GM18505 (cell line): ENCODE results near the gene UBE2G2.

ENCODE experiments used
- ATAC-seq: cut with Tn5 transposase; IDR thresholded peaks from one replicate; pipeline ENCODE4 v1.9.1; 2021; ENCODE audit not compliant: unreplicated experiment
- POLR2A ChIP-seq: IDR thresholded peaks from 4 replicates; pipeline ENCODE4 v1.6.1; 2011; ENCODE audit warnings: borderline replicate concordance; ENCODE audit not compliant: insufficient read depth, insufficient read length; ENCODE audit errors: extremely low read depth

UBE2G2 gene

GRCh38 chr21:44779417-44780136 lies 22.0 kb downstream of the UBE2G2 start:
- no peak for TF ChIP-seq POLR2A
- ATAC-seq, result no peak

- ATAC-seq, result no peak
- no peak for TF ChIP-seq POLR2A
These were observed 22.6 kb downstream of the UBE2G2 start for GRCh38 chr21:44778983-44779382.

DNA sequence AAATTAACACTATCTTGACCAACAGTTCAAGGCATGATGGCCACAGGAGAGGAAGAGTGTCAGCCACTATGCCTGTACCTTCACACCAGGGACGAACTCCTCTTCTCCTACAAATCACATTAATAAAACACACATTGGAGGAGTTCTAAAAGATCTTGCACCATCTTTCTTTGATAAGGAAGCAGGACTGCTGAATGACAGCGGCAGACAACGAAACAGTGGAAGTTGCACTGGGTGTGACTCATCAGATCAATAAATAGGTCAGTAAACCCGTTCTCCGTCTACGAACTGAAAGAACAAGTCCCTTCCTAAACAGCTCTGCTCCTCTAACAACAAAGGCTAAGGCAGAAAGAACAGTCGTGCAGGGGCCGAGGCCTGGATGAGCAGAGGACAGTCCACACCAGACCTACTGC lies 23.1 kb downstream of the UBE2G2 start:
- no peak for TF ChIP-seq POLR2A
- no peak for ATAC-seq

- no peak for TF ChIP-seq POLR2A
- no peak for ATAC-seq
These were observed 23.5 kb downstream of the UBE2G2 start for GRCh38 chr21:44778094-44778493.

GRCh38 chr21:44774972-44775371 lies 26.6 kb downstream of the UBE2G2 start:
- no peak for TF ChIP-seq POLR2A
- no peak for ATAC-seq

DNA sequence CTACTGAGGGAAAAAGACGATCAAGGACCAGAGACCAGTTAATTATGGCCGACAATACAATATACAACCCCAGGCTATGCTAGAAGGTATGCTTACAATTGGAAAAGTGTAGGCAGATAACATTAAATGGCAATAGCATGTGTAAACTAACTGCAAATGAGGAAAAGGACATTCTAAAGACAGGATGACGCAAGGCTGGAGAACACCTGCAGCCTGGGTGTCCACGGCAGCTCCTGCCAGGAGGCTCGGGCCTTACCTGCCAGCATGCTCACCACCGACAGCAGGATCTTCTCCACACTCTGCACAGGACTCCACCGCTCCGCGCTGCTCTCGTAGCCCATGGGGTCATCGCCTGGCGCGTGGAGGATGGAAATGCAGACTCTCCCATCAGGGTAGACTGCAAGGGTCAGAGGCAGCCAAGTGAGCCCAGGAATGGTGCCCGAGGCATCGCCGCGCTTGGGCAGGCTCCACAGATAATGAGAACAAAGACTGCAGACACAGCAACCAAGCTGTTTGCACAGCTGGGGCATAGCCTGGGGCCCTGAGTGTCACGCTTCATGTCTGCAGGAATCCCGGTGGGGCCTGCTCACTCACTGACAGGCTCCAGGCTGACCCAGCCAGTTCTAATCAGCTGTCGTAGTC lies 28.2 kb downstream of the UBE2G2 start:
- no peak for TF ChIP-seq POLR2A
- ATAC-seq, result no peak

DNA sequence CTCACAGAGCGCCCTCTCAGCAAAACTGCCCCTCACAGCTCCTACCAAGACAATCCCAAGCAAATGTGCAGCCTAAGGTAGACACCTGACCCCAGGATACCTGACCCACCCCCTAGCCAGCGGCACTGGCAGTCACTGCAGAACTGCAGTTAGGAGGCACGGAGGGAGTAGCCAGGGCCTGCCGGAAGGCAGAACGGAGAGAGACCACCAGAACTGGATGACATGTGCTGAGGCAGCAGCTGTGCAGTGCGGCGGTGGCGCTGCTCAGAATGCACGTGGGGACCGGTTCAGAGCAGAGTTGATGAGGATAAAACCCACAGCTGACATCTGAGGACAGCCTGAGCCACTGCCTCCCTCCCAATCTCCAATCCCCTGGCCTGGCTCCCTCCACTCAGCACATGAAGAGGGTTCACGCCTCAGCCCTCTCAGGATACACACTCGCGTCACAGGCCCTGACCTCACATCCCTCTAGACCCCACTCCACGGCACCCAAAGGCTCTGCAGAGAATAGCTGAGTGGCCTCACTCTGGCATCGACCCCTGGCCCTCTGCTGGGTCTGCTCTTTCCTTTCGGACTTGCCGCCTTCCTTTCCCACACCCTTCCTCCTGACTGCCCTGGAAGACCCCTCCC lies 29.6 kb downstream of the UBE2G2 start:
- TF ChIP-seq POLR2A, result no peak
- no peak for ATAC-seq

GRCh38 chr21:44767834-44768831 lies 33.5 kb downstream of the UBE2G2 start:
- ATAC-seq, result no peak
- TF ChIP-seq POLR2A, result no peak

DNA sequence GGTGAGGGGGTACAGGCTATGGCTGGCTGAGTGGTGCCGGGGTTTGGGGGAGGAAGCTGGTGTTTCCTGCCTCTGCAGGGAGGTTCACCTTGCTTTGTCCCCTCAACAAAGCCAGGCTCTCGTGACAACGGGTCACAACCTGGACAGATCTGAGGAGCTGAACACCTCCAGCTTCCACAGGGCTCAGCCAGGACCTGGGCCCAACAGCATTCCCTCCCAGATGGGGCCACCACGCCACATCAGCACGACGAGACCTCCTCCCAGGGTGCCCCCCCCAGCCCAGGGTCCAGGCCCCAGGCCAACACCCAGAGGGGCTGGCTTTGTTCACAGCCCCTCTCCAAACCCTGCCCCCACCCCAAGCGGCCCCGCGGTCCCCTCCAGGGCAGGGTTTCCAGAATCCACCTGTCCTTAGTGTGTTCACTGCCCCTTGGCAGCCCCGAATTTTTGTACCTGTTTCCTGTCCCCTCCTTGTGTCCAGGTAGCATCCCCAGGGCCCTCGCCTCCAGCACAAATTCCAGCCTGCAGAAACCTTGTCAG lies 34.7 kb downstream of the UBE2G2 start:
- no peak for TF ChIP-seq POLR2A
- no peak for ATAC-seq

DNA sequence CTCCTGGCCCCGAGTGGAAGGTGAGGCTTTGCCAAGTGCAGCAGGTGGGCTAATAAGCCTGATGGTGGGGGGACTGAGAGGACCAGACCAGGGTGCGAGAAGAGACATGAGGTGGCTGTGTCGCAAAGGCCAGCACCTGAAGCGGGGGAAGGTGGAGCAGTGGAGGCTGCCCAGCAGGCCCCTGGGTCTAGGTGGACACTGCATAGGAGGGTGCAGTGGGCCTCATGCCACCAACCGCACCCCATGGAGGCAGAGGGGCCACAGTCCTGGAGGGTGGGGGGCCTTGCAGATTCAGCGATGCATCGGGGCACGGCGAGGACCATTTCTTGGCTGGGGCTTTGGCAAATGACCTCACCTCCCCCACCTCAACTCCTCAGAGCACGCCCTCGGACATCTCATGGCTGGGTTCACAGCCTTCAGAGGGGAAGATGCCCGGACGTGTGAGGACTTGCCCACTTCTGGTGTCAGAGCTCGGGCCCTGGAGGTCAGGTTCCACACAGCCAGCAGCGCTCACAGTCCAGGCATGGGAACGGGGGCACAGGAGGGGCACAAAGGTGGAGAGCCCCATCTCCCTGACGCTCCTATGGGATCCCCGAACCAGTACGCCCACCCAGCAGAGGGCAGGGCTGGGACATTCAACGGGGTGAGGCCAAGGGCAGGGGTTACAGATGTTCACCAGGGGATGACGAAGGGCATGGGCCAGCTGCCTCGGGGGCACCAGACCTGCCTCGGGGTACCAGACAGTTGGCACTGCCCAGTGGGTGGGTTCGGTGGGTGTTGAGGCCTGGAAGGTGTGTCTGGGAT lies 35.4 kb downstream of the UBE2G2 start:
- no peak for ATAC-seq
- TF ChIP-seq POLR2A, result no peak

- no peak for TF ChIP-seq POLR2A
- no peak for ATAC-seq
These were observed 36.2 kb downstream of the UBE2G2 start for GRCh38 chr21:44765231-44766013.
